SK-MEL-5 (cell line): ENCODE data around the gene LRMDA. TPM values are rescaled to one million over a fixed set of nuclear protein-coding genes. Genes with fewer than 3 reads are reported as not detected.

ENCODE experiments used
- DNase-seq: peaks from one replicate; pipeline ENCODE4 v3.0.0-alpha.2; 2016; ENCODE audit warnings: low read depth, low spot score
- in situ Hi-C: cut with HindIII; loops from 2 replicates; pipeline ENCODE4 v1.10.0; 2016; ENCODE audit warnings: low sequenced_read_pairs, high pct_unique_total_duplicates, low pct_unique_long_range_greater_than_20kb
- total RNA-seq: library from RNA; depleted of rRNA; stranded (reverse); fragments of >200 nt; shearing (Covaris generic); gene quantifications from 2 replicates; pipeline ENCODE4 v1.2.3, GENCODE V29; 2014

LRMDA gene
- total RNA-seq, 1 experiment from 2014 or later: 25.2 TPM

- no peak for DNase-seq
- in situ Hi-C loops: no loop called here
Measured at GRCh38 chr10:75531571-75532031, 100.2 kb downstream of the LRMDA start.

GRCh38 chr10:75532253-75532924 lies 101.0 kb downstream of the LRMDA start:
- no peak for DNase-seq
- in situ Hi-C loops: no loop called here

- in situ Hi-C loops: no loop called here
- DNase-seq: no peak
Measured at GRCh38 chr10:75538144-75538543, 106.7 kb downstream of the LRMDA start.

- DNase-seq: no peak
- in situ Hi-C loops: no loop called here
Measured at GRCh38 chr10:75538765-75539164, 107.3 kb downstream of the LRMDA start.

GRCh38 chr10:75540357-75540966 lies 109.0 kb downstream of the LRMDA start:
- in situ Hi-C loops: no loop called here
- DNase-seq: no peak

- DNase-seq: no peak
- in situ Hi-C loops: no loop called here
Measured at GRCh38 chr10:75540981-75541380, 109.6 kb downstream of the LRMDA start.

- DNase-seq: no peak
- in situ Hi-C loops: no loop called here
Measured at GRCh38 chr10:75541411-75541810, 110.0 kb downstream of the LRMDA start.

- in situ Hi-C loops: no loop called here
- DNase-seq: no peak
Measured at GRCh38 chr10:75542084-75542483, 110.7 kb downstream of the LRMDA start.

GRCh38 chr10:75542906-75543305 lies 111.5 kb downstream of the LRMDA start:
- in situ Hi-C loops: no loop called here
- no peak for DNase-seq

- in situ Hi-C loops: no loop called here
- DNase-seq: no peak
Measured at GRCh38 chr10:75544386-75544785, 113.0 kb downstream of the LRMDA start.

GRCh38 chr10:75544993-75545706 lies 113.7 kb downstream of the LRMDA start:
- no peak for DNase-seq
- in situ Hi-C loops: no loop called here

- DNase-seq: no peak
- in situ Hi-C loops: no loop called here
Measured at GRCh38 chr10:75546004-75546403, 114.6 kb downstream of the LRMDA start.

- DNase-seq: no peak
- in situ Hi-C loops: no loop called here
Measured at GRCh38 chr10:75547391-75548298, 116.2 kb downstream of the LRMDA start.

GRCh38 chr10:75548356-75548755 lies 116.9 kb downstream of the LRMDA start:
- in situ Hi-C loops: no loop called here
- no peak for DNase-seq

GRCh38 chr10:75550191-75550590 lies 118.8 kb downstream of the LRMDA start:
- in situ Hi-C loops: no loop called here
- no peak for DNase-seq

GRCh38 chr10:75552171-75552570 lies 120.7 kb downstream of the LRMDA start:
- no peak for DNase-seq
- in situ Hi-C loops: no loop called here

- DNase-seq: no peak
- in situ Hi-C loops: no loop called here
Measured at GRCh38 chr10:75553550-75553949, 122.1 kb downstream of the LRMDA start.

- in situ Hi-C loops: no loop called here
- no peak for DNase-seq
Measured at GRCh38 chr10:75555323-75555722, 123.9 kb downstream of the LRMDA start.
